Keratinocyte (primary cell): ENCODE data around the gene PDE4DIP. TPM values are rescaled to one million over a fixed set of nuclear protein-coding genes. Genes with fewer than 3 reads are reported as not detected.
"Not testable (repeated sequence)": the region's sequence is repeated elsewhere in the genome, so short reads cannot be mapped to it uniquely, and the experiment has no call there.

ENCODE experiments used
- DNase-seq: peaks from one replicate; pipeline ENCODE4 v3.0.0-alpha.2; 2011; ENCODE audit warnings: low read depth, missing footprints, low spot score
- FAIRE-seq: peaks from 2 replicates; lab custom pipeline; 2011; peaks lifted over from hg19 to GRCh38; lab: Jason Lieb, UNC
- H2AFZ ChIP-seq: 2 replicates; pipeline ENCODE4 v1.6.0; 2012; ENCODE audit warnings: low read length, control low read depth, inconsistent platforms; ENCODE audit not compliant: control insufficient read depth
- H3K27ac ChIP-seq: 2 replicates; pipeline ENCODE4 v1.5.1; 2011; ENCODE audit warnings: low read length; ENCODE audit not compliant: control insufficient read depth, insufficient read depth
- H3K27me3 ChIP-seq: 3 replicates; pipeline ENCODE4 v1.6.0; 2011; ENCODE audit warnings: low read length; ENCODE audit not compliant: control insufficient read depth, insufficient read depth; ENCODE audit errors: extremely low read depth
- H3K36me3 ChIP-seq, 2 experiments: 2 replicates in 1 of 2; 3 replicates in 1 of 2; pipeline ENCODE4 v1.5.1; 2011; ENCODE audit warnings: low read length in 2 of 2, mild to moderate bottlenecking in 1 of 2; ENCODE audit not compliant: control insufficient read depth in 2 of 2, insufficient read depth in 2 of 2; ENCODE audit errors: extremely low read depth in 1 of 2
- H3K4me1 ChIP-seq: 3 replicates; pipeline ENCODE4 v1.5.1; 2011; ENCODE audit warnings: low read length; ENCODE audit not compliant: control insufficient read depth, insufficient read depth; ENCODE audit errors: extremely low read depth
- H3K4me2 ChIP-seq: 3 replicates; pipeline ENCODE4 v1.6.0; 2011; ENCODE audit warnings: low read depth, low read length; ENCODE audit not compliant: control insufficient read depth, insufficient read depth; ENCODE audit errors: extremely low read depth
- H3K4me3 ChIP-seq, 3 experiments: fragments of 200-600 bp in 1 of 3; sonication (generic) in 1 of 3; 2 replicates in 2 of 3; 3 replicates in 1 of 3; pipeline ENCODE4 v1.5.1; 2011 to 2016; ENCODE audit warnings: low read length in 3 of 3, mild to moderate bottlenecking in 3 of 3, control low read depth in 2 of 3, inconsistent platforms in 1 of 3, low read depth in 1 of 3, mixed read lengths in 1 of 3, mixed run types in 1 of 3, moderate library complexity in 1 of 3; ENCODE audit not compliant: control insufficient read depth in 2 of 3, insufficient read depth in 2 of 3; ENCODE audit errors: extremely low read depth in 1 of 3
- H3K79me2 ChIP-seq: 2 replicates; pipeline ENCODE4 v1.6.0; 2012; ENCODE audit warnings: low read length; ENCODE audit not compliant: control insufficient read depth, insufficient read depth
- H3K9ac ChIP-seq: 3 replicates; pipeline ENCODE4 v1.6.0; 2011; ENCODE audit warnings: low read length; ENCODE audit not compliant: control insufficient read depth, insufficient read depth; ENCODE audit errors: extremely low read depth
- H3K9me1 ChIP-seq: 3 replicates; pipeline ENCODE4 v1.6.0; 2011; ENCODE audit warnings: low read length; ENCODE audit not compliant: control insufficient read depth, insufficient read depth; ENCODE audit errors: extremely low read depth
- H3K9me3 ChIP-seq: 2 replicates; pipeline ENCODE4 v1.5.1; 2012; ENCODE audit warnings: low read depth, low read length; ENCODE audit not compliant: control insufficient read depth
- H4K20me1 ChIP-seq: 3 replicates; pipeline ENCODE4 v1.6.0; 2011; ENCODE audit warnings: low read length; ENCODE audit not compliant: control insufficient read depth, insufficient read depth; ENCODE audit errors: extremely low read depth
- dilution Hi-C: fragments of 300-500 bp; cut with MboI; formaldehyde crosslinking; loops from one replicate; pipeline ENCODE4 v1.7.0; 2020; ENCODE audit warnings: low sequenced_read_pairs; ENCODE audit not compliant: extremely low pct_ligation_motif_present
- polyA plus RNA-seq, 5 experiments: library from polyadenylated mRNA; depleted of rRNA in 3 of 5; stranded (reverse) in 3 of 5; stranded (forward) in 1 of 5; unstranded in 1 of 5; fragments of >200 nt; gene quantifications; 1 replicate in 1 of 5; 2 replicates in 3 of 5; 3 replicates in 1 of 5; pipeline versions ENCODE4 v1.2.1 to v1.2.3, GENCODE V29; 2011 to 2012; ENCODE audit warnings: missing spikeins in 2 of 5, low read depth in 1 of 5, low replicate concordance in 1 of 5

The PDE4DIP gene
- polyA plus RNA-seq, 1 donor (not counting 4 experiments of a cell fraction or from before 2014, with no cell fraction given): 31.5 TPM

DNA sequence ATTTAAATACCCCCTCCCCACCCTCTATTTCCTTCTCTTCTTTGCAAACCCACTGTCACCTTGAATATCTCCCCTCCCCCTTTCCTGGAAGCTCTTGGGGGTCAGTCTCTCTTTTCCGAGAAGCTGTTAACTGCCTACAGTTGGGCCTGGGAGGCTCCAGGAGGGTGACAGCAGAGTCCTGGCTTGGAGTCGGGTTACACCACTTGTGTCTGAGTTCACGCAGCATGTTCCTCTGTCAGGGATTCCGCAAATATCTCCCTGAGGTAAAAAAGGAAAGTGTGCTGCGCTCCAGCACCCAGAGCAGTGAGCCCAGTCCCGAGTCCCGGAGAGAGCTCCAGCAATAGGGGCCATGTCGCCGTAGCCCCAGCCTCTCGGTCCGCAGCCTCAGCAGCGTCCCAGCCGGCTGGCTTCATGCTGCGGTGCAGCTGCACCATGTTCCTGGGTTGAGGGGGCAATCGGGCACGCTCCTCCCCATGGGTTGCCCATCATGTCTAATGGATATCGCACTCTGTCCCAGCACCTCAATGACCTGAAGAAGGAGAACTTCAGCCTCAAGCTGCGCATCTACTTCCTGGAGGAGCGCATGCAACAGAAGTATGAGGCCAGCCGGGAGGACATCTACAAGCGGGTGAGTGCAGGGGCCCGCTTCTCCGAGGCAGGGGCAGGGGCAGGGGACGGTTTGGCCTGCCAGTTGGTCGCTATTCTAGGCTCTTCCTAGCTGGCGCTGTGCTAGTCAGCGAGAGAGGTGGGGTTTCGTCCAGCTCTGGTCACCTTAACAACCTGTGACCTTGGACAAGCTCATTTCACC, 45.2 kb downstream of the PDE4DIP start:
- DNase-seq, H4K20me1 ChIP-seq, H2AFZ ChIP-seq, H3K4me3 ChIP-seq, H3K9me3 ChIP-seq, H3K27me3 ChIP-seq, H3K27ac ChIP-seq, H3K36me3 ChIP-seq, dilution Hi-C loops, FAIRE-seq, H3K9ac ChIP-seq, H3K4me2 ChIP-seq, H3K79me2 ChIP-seq, H3K9me1 ChIP-seq, H3K4me1 ChIP-seq: not testable (repeated sequence)

DNA sequence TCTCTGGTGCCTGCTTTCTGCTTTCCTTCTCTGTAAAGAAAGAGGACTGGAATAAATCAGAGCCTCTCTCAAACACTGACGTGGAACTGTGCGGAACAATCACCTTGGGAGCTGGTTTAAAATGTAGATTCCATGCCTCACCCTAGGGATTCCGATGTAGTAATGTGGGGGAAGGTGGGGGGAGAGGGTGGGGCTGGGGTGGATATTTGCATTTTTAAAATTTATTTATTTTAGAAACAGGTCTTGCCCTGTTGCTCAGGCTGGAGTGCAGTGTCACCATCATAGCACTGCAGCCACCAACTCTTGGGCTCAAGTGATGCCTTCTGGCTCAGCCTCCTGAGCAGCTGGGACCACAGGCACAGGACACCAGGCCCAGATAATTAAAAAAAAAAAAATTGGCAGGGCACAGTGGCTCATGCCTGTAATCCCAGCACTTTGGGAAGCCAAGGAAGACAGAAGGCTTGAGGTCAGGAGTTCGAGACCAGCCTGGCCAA, 45.9 kb downstream of the PDE4DIP start:
- H3K27ac ChIP-seq, dilution Hi-C loops, H3K36me3 ChIP-seq, FAIRE-seq, H3K4me2 ChIP-seq, H3K9ac ChIP-seq, H3K9me3 ChIP-seq, H4K20me1 ChIP-seq, H3K27me3 ChIP-seq, DNase-seq, H3K4me3 ChIP-seq, H3K79me2 ChIP-seq, H2AFZ ChIP-seq, H3K4me1 ChIP-seq, H3K9me1 ChIP-seq: not testable (repeated sequence)

DNA sequence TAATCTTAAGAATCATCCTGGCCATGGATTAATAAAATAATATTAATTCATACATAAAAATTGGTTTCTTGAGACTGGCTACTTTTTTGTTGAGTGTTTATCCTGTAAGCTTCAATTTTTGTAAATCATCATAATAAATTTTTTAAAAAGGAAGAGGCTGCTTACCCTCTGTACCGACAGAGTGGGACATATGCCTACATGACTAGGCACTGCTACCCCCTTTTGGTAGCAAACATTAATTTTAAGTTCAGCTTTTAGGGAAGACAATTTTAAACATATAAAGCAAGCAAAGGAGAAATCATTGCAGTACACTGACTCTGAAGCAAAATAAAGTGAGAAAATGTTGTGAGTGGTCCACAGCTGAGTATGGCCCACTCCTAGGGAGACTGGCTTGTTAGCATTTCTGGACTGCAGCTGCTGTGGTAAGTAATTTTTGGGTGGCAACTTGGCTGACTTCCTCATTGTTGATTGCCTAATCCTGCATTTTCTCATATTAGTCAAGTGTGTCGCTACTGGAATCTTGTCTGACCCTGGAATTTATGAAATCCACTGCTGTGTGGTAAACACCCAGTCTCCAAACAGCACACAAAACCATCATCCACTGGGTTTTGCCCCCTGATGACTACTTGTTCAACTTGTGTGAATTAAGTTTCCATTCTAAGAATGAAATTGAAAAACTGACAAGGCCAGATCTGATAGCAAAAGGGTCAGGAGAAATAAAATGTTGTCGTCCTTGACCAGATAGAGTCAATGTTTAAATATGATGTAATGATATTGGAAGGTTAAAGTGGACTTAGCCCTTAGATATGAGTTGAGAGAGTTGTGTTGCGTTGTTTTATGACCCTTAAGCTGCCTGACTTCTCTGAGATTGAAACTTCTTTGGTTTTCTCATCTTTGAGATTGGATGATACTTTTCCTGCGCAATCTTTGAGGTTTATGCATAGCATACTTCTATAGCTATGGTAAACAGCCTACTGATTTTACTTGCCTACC, 50.4 kb downstream of the PDE4DIP start:
- H3K27ac ChIP-seq, H3K9me3 ChIP-seq, H3K27me3 ChIP-seq, H3K79me2 ChIP-seq, FAIRE-seq, H4K20me1 ChIP-seq, H3K9me1 ChIP-seq, H2AFZ ChIP-seq, dilution Hi-C loops, H3K9ac ChIP-seq, DNase-seq, H3K4me1 ChIP-seq, H3K4me2 ChIP-seq, H3K4me3 ChIP-seq, H3K36me3 ChIP-seq: not testable (repeated sequence)

DNA sequence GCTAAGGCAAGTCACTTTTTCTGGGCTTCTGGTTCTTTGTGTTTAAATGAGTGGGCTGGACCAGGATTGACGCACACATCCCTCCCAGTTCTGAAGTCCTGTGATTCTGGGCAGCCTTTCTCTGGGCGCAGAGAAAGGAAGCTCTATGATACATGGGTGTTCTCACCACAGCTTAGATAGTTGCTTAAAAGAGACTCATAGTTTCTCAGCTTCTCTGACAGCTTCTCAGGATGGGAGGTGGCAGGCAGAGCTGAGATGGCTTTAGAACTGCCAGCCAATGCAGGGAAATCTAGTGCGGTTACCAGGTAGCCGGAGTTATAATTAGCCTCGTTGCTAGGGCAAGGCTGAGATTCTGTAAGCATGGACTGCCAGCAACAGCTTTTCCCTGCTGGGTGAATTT, 55.8 kb downstream of the PDE4DIP start:
- H3K9me3 ChIP-seq, H3K79me2 ChIP-seq, H3K9me1 ChIP-seq, H3K4me2 ChIP-seq, H3K9ac ChIP-seq, H4K20me1 ChIP-seq, dilution Hi-C loops, H2AFZ ChIP-seq, H3K27me3 ChIP-seq, H3K4me3 ChIP-seq, H3K4me1 ChIP-seq, H3K36me3 ChIP-seq, DNase-seq, H3K27ac ChIP-seq, FAIRE-seq: not testable (repeated sequence)
